Measurements from ENCODE around the gene MLLT3. TPM values are rescaled to one million over a fixed set of nuclear protein-coding genes. Genes with fewer than 3 reads are reported as not detected.

Gene MLLT3
- total RNA-seq, 1 donor from 2014 or later, result 17.5 TPM

DNA sequence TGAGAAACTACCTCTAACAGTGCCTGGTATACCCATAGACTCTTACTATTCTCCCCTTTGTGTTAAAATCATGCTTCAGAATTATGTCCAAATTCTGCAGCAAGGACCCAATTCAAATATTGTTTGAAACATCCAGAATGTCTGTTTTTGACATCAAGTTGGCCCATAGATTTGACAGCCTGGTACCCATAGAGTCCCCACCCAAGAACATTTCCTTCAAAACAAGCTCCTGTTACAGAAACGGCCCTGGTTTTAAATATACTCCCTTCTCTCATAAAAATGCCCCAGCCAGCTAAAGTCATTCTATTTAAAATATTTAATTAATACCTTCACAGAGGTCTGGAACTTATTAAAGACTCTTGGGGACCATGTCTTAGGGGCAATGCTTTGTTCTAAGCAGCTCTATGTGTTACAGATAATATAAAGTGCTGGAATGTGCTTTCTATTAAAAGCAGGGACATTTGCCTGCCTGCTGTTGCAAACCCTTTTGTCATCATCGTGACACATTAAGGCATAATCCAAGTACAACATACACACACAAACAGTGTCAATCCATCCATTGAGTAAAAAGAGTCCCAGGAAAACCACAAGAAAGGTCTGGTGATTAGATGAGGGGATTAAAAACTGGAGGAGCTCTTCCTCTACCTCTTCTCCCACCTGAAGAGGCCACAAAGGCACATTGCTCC lies 321.7 kb downstream of the MLLT3 start:
- no peaks in the 10 kb centered on the region for H3K9me3 ChIP-seq (replicated peaks)
- intact Hi-C loops (cut with micrococcal nuclease), result no loop called here
- H3K4me3 ChIP-seq, result no peak overlapping the region
- peaks cover 15% of the 10 kb centered on the region for H3K4me1 ChIP-seq
- TF ChIP-seq, protein P1, sequence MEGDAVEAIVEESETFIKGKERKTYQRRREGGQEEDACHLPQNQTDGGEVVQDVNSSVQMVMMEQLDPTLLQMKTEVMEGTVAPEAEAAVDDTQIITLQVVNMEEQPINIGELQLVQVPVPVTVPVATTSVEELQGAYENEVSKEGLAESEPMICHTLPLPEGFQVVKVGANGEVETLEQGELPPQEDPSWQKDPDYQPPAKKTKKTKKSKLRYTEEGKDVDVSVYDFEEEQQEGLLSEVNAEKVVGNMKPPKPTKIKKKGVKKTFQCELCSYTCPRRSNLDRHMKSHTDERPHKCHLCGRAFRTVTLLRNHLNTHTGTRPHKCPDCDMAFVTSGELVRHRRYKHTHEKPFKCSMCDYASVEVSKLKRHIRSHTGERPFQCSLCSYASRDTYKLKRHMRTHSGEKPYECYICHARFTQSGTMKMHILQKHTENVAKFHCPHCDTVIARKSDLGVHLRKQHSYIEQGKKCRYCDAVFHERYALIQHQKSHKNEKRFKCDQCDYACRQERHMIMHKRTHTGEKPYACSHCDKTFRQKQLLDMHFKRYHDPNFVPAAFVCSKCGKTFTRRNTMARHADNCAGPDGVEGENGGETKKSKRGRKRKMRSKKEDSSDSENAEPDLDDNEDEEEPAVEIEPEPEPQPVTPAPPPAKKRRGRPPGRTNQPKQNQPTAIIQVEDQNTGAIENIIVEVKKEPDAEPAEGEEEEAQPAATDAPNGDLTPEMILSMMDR (IDR thresholded peaks at IDR 0.05; ENCODE audit: borderline replicate concordance), result no peak
- no peaks in the 10 kb centered on the region for H3K36me3 ChIP-seq
- no peak for DNase-seq
- H3K27ac ChIP-seq (replicated peaks), result peak overlapping the region; percentile 7
- H3K27me3 ChIP-seq (ENCODE audit: low read depth), result no peaks in the 10 kb centered on the region

DNA sequence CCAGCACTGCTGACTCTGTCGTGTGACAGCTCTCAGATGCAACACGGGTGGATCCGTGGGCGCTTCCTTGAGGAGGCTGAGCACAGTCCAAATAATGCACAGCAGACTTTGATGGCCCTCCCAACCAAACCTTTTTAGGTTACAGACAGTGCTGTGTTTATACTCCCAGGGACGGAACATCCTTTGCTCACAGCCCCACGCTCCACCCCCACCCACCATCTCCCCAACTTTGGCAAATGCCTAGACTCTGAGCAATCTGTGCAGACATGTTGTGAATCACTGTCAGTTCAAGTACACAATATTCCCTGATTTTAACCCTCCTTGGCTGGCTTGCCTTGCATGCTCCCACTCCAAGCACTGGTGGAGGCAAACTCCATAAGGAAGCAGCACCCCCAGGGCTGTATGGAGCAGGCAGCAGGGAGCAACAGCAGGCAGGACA lies 324.6 kb downstream of the MLLT3 start:
- TF ChIP-seq, protein P1 (IDR thresholded peaks at IDR 0.05; ENCODE audit: borderline replicate concordance), result no peak
- Histone ChIP-seq H3K4me3 (no peak overlapping the region), H3K4me1 (peaks cover 15% of the 10 kb centered on the region), H3K27me3 (ENCODE audit: low read depth) (no peaks in the 10 kb centered on the region), H3K9me3 (replicated peaks) (no peaks in the 10 kb centered on the region), H3K27ac (replicated peaks) (no peak overlapping the region), H3K36me3 (no peaks in the 10 kb centered on the region)
- intact Hi-C loops (cut with micrococcal nuclease), result no loop called here
- no peak for DNase-seq

DNA sequence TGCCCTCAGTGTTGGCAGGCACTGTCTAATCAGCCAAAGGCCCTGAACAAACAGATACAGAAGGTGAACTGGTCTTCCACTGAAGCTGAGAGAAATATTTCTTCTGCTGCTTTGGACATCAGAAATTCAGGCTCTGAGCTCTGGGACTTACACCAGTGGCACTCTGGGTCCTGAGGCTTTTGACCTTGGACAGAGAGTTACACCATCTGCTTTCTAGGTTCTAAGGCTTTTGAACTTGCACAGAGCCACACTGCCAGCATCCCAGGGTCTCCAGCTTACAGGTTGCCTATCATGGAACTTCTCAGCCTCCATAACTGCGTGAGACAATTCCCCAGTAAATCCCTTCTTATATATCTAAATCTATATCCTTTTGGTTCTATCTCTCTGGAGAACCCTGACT lies 326.7 kb downstream of the MLLT3 start:
- no peaks in the 10 kb centered on the region for H3K27me3 ChIP-seq (ENCODE audit: low read depth)
- intact Hi-C loops (cut with micrococcal nuclease), result no loop called here
- no peak for DNase-seq
- H3K4me1 ChIP-seq, result peaks cover 8% of the 10 kb centered on the region
- no peak overlapping the region for H3K4me3 ChIP-seq
- TF ChIP-seq, protein P1 (IDR thresholded peaks at IDR 0.05; ENCODE audit: borderline replicate concordance), result no peak
- no peaks in the 10 kb centered on the region for H3K9me3 ChIP-seq (replicated peaks)
- H3K36me3 ChIP-seq, result no peaks in the 10 kb centered on the region
- H3K27ac ChIP-seq (replicated peaks), result no peak overlapping the region

DNA sequence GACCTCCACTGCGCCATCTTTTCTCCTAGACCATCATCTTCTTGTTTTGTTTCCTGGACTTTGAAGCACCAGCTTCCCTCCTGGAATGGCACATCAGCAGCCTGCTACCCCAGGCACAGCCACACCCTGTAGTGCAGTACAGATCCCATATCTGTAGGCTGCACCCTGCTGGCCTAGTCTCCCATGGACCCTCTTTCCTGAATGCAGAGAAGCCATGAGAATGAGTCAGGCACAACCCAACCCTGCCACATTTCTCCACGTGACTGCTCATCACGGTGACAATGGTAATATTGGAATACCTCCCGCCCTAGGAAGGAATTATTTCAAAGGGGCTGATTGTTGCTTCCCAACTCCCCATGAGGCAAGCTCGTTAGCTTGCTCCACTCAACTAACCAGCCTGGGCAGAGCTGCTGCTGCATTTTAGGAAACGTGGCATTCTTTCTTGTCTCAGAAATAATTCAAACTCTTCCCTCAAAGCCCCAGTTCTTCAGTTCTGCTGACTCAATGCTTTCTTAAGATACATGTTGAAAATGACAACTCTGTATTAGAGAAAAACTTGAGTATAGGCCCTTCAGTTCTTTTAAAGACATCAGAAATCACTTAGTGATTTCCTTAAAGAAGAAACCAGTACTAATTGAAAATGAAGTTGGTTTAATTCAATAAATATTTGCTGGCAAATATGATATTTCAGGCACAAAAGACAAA lies 328.1 kb downstream of the MLLT3 start:
- H3K4me1 ChIP-seq, result no peaks in the 10 kb centered on the region
- H3K36me3 ChIP-seq, result no peaks in the 10 kb centered on the region
- no peak overlapping the region for H3K27ac ChIP-seq (replicated peaks)
- H3K27me3 ChIP-seq (ENCODE audit: low read depth), result no peaks in the 10 kb centered on the region
- DNase-seq, result no peak
- H3K4me3 ChIP-seq, result no peak overlapping the region
- H3K9me3 ChIP-seq (replicated peaks), result peaks cover under 1% of the 10 kb centered on the region
- TF ChIP-seq, protein P1 (IDR thresholded peaks at IDR 0.05; ENCODE audit: borderline replicate concordance), result no peak
- intact Hi-C loops (cut with micrococcal nuclease), result no loop called here

DNA sequence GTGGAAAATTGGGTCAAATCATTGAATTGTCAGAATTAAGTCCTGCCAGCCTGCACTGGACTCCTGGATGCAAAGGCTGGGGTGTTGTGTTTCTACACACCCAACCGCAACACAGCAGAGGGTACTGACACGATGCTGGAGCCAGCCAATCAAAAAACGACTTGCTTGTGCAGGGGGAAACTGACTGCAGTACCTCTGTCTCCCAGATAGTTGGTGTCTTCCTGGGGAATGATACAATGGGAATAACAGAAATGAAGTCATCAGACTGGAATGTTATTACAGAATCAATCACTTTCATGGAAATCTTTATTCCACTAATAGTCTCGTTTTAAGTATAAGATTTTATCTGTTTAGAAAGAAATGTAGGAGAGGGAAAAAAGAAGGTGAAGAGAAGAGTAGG lies 330.3 kb downstream of the MLLT3 start:
- H3K27ac ChIP-seq (replicated peaks), result no peak overlapping the region
- no peaks in the 10 kb centered on the region for H3K4me1 ChIP-seq
- no peaks in the 10 kb centered on the region for H3K36me3 ChIP-seq
- DNase-seq, result no peak
- H3K27me3 ChIP-seq (ENCODE audit: low read depth), result no peaks in the 10 kb centered on the region
- TF ChIP-seq, protein P1 (IDR thresholded peaks at IDR 0.05; ENCODE audit: borderline replicate concordance), result no peak
- no peak overlapping the region for H3K4me3 ChIP-seq
- intact Hi-C loops (cut with micrococcal nuclease), result no loop called here
- H3K9me3 ChIP-seq (replicated peaks), result peaks cover 7% of the 10 kb centered on the region

Small RNAs within 50 kb of the gene (microRNA-seq; reads per million reads assigned to microRNA genes)
- gene MIR4473 (2.8 reads per million), gene MIR4474 (not detected)

Other genes starting within 250 kb of the MLLT3 start
- 29.0 TPM for gene FOCAD, start 61.8 kb upstream of the MLLT3 start, total RNA-seq